HG03196 (cell line): ENCODE results near the gene NR5A1.

Experiments used
- ATAC-seq: cut with Tn5 transposase; IDR thresholded peaks from one replicate; pipeline ENCODE4 v1.9.1; 2021; ENCODE audit not compliant: unreplicated experiment

Gene NR5A1

GRCh38 chr9:124506931-124507879 is at the start of gene NR5A1:
TSS of gene NR5A1 (minus strand) at chr9:124507399. CDS start at chr9:124503395, 4,004 bp downstream.
- no peak for ATAC-seq

DNA sequence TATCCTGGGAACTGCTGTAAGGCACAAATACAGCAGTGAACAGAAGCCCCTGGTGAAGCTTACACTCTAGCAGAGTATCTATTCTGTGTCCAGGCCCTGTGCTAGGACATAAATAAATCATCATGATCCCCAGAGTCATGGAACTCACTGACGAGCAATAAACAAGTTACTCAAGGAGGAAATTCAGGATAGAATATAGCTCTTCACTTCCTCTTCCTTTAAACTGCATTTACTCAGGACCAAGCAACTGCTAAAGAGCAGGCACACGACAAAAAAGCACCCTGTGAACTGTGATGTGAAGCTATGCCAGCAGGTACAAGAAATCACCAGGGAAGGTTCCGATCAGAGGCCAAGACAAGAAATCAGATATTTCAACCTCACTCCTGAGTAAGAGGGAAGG is 47.8 kb upstream of the NR5A1 start:
- no peak for ATAC-seq

- no peak for ATAC-seq
Observed at GRCh38 chr9:124553738-124554137, 46.5 kb upstream of the NR5A1 start.

- no peak for ATAC-seq
Observed at GRCh38 chr9:124552273-124552605, 45.0 kb upstream of the NR5A1 start.

DNA sequence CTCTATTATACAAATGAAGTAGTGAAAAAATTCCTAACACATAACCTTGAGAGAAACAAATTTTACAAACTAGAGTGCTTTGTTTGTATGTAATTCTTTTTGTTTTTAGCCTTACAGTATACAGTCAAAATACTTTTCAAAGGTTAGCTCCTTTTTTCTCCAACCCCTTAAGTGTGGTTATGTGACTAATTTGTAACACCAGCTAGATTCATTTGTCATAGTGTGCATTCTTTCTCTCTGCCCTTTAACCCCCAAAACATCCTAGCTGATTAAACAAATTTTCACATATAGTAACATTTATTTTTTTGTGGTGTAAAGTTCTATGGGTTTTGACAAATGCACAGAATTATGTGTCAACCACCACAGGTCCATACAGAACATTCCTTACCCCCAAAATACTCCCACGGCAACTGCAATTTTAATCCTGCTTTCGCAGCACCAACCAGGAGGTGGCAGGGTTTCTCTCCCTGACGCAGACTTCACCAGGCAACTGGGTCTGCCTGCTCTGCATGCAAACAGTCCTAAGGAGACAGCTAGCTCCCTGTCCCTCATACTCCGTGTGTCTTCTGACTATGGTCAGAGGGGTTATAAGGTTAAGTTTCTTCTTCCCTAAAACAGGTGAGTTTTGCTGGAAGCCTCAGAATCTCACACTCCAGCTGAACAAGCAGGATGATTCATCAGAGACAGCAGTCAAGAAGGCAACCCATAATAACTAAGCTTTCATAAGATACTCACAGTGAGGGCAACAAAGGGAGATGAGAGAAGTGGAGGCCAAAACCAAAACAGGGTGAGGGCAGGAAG is 44.5 kb upstream of the NR5A1 start:
- ATAC-seq, result no peak

DNA sequence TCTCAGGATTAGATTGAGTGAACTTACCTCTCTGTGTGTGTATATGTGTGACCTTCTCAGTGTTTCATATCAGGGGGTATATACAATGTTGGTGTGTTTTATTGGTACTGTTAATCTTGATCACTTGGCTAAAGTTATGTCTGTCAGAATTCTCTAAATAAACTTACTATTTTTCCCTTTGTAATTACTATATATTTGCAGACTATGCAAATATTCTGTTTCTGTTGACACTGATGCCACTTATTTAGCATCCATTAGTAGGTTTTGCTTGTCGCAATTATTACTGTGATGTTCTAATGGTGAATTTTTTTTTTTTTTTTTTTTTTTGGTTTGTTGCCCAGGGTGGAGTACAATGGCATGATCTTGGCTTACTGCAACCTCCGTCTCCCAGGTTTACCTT is 42.9 kb upstream of the NR5A1 start:
- ATAC-seq, result no peak

DNA sequence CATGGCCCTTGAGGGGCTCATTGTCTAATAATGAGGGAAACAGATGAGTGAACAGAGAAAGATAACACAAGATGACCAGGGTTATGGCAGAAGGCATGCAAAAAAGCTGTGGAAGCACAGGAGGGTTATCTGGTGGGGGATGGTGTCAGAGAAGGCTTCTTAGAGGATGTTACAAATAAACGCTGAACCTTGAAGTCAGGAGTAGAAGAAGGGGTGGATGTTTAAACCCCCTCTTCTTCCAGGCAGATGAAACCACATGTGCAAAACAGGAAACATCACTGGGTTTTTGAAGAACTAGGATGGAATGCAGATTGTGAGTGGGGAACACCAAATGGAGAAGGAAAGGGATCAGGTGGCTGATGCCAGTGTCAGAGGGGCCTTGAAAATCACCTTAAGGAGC is 41.8 kb upstream of the NR5A1 start:
- ATAC-seq, result no peak

- no peak for ATAC-seq
Observed at GRCh38 chr9:124544535-124544934, 37.3 kb upstream of the NR5A1 start.

- ATAC-seq, result no peak
Observed at GRCh38 chr9:124541824-124542223, 34.6 kb upstream of the NR5A1 start.

DNA sequence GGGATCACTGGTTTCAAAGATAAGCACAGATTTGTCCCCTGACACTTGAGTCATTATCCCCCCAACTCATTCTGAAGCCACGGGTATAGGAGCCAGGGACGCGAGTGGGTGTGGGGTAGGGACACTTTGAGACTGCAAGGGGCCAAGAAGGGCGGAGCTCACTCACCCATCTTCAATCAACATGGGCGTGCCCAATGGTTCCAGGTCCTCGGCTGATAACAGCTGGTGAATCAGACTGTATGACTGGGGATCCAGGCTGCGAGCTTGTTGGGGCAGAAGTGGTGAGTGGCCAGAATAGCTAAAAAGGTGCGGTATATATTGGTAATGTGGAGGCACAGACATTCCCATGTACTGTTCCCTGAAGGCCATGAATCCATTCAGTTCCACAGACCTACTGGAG is 30.7 kb upstream of the NR5A1 start:
- ATAC-seq, result no peak

DNA sequence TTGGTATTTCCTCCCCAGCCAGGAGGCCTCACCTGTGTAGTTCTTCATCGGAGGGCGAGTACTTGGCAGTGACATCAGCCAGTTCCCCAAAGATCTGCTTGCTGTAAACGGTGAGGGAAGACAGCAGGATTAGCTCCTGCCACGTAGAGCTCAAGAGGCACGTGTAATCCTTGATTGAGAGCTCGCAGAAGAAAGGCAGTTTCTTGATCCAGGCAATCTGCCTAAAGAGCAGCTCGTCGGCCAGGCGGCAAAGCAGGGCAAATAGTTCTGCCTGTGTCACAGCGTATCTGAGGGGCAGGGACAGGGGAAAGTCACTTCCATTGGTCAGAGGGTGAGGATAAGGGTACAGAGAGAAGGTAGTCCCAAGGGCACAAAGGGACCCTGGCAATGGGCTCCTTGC is 28.6 kb upstream of the NR5A1 start:
- ATAC-seq, result no peak

DNA sequence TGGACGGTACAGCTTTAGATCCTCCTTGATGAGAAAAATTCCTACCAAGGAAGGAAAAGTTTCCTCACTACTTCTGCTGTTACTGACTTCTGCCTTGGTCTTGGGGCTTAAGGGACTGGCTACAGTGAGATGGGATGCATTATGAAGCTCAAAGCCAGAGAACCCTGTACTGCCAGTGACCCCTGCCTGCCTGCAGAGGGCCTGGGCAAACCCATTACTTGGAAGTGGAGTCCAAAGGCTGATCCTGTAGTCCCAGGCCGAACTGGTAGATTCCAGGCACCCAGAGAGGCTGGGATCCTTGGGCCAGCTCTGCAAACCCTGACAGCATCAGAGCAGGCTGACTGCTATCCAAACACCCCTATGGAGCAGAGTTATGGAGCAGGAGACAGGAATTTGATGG is 25.7 kb upstream of the NR5A1 start:
- no peak for ATAC-seq

- no peak for ATAC-seq
Observed at GRCh38 chr9:124531115-124531514, 23.9 kb upstream of the NR5A1 start.

DNA sequence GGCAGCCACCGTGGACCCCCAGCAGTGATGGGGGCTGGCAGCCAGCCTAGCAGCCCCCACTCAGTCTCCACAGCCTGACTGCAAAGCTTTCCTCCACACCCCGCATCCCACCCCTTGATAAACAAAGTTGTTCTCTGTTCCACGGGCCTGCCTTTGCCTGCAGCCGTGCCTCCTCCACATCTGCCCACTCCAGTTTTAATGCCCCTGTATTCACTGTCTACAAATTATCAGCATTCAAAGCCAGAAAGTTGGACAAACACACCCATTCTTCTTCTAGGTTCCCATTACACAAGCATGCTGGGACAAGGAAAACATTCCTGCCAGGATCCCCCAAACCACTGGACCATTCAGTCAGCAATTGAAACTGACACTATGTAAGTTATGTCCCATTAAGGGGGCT is 23.0 kb upstream of the NR5A1 start:
- ATAC-seq, result no peak

- no peak for ATAC-seq
Observed at GRCh38 chr9:124527781-124528180, 20.6 kb upstream of the NR5A1 start.

DNA sequence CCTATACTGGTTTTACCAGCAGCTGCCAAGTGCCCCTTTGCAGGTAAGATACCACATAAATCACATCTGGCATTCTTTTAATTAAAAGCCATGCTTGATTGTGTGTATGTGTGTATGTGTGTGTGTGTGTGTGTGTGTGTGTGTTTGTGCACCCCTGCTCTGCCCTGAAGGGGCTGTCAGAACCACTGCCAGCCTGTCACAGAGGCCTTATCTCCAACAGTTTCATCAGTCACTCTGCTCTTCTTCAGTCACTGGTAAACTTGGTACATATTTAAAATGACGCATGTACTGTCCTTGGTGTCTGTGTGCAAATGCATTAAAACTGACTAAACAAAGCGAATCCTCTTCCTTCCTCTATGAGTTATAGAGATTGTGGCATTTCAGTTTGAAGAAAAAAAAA is 19.0 kb upstream of the NR5A1 start:
- no peak for ATAC-seq

DNA sequence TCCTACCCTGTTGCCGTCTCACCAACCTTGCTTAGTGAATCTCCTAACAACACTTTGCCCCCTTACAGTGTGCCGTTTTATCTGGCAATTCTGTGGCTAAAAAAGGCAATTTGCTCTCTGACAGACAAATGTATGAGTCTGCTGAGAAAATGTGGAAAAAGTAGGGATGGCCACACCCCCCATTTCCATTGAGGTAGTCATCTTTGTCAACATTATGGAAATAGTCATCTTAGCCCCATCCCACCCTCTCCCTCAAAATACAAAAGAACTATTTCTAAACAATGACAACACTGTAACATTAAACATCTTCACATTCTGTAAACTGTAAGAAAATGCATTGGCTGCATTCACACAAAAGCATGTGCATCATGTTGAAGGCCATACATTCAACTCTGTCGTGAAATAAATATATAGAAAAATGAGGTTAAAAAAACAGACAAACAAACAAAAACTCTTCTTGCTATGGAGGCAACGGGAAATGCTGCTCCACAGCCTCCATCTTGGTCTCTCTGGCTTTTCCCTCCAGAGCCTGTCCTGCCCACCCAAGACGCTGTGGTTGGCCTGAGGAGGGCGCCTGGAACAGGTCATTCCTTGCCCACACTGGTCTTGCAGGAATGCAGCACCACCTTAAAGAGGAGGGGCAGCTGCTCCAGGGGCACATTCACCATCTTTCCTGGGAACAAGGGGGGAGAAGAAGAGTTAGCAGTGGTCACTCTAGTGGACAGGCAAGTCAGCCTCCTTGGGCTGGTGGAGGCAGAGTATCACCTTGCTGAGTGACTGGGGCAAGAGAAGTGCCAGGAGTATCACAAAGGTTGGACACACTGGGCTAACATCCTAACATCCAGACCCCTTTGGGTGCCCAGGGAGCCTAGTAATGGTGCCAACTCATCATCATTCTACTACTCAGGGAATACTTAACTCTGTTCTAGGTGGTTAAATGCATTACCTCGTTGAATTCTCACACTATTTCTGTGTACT is 15.2 kb upstream of the NR5A1 start:
- no peak for ATAC-seq

- ATAC-seq, result no peak
Observed at GRCh38 chr9:124521142-124521541, 13.9 kb upstream of the NR5A1 start.

GRCh38 chr9:124520206-124520596 is 13.0 kb upstream of the NR5A1 start:
- no peak for ATAC-seq

DNA sequence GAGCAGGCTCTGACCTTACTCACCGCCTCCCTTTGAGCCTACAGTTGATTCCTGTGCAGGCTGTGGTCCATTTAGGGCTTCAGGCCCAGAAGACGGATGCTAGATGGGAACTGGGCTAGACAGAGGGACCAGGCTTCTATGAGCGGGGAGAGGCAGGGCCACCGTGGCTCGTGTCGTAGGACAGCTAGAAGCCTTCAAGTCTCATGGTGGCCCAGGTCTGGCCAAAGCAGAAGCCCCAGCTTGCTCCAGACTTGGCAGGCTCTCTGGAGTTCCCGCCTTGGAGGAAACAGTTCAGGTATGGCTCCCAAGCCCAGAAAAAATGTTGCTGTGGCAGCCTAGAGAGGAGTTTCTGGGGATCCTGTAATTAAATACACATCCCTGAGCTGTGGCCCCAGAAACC is 10.9 kb upstream of the NR5A1 start:
- no peak for ATAC-seq

DNA sequence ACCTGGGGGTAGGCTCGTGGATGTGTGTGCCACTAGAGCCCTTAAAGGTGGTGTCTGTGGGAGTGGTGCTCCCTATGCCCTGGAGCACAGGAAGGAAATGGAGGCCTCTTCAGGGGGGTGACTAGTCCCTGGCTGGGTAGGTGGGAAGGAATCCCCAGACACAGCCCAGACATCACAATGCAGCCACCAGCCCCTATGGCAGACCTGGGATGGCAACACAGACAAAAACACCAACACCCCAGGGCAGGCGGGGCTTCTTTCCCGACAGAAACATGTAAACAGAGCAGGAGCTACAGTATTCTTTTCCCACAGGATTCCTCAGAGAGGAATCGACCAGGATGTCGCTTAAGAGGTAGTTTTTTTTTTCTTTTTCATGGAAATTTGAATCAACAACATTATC is 10.4 kb upstream of the NR5A1 start:
- no peak for ATAC-seq
